GM12878 (cell line): ENCODE measurements around the gene HPCA. TPM values are rescaled to one million over a fixed set of nuclear protein-coding genes. Genes with fewer than 3 reads are reported as not detected.

Source experiments
- ATAC-seq: fragments of 200-7000 bp; cut with Tn5 transposase; 3 replicates; pipeline ENCODE4 v1.9.1; 2020; ENCODE audit warnings: mild to moderate bottlenecking, moderate library complexity
- BruUV-seq: library from RNA; stranded (reverse); fragments of 400-500 nt; replicated peaks from 2 replicates; lab custom pipeline; 2021; lab: Mats Ljungman, UMichigan
- CTCF ChIA-PET: fragments of 300-600 bp; sonication (Branson Sonifier 250); formaldehyde crosslinking; extraction: SDS; loops from one replicate; lab custom pipeline; 2021; ENCODE audit warnings: inconsistent platforms; lab: Yijun Ruan, JAX
- POLR2A ChIA-PET: fragments of 350-600 bp; formaldehyde crosslinking; extraction: SDS; loops from one replicate; lab custom pipeline; 2021; ENCODE audit warnings: inconsistent platforms; lab: Charles Lee
- RAD21 ChIA-PET: fragments of 300-600 bp; sonication (Branson Sonifier 250); formaldehyde crosslinking; loops from one replicate; lab custom pipeline; 2023; ENCODE audit warnings: antibody characterized with exemption; ENCODE audit not compliant: unreplicated experiment; lab: Charles Lee
- SMC1A ChIA-PET: fragments of 300-600 bp; sonication (Branson Sonifier 250); formaldehyde crosslinking; loops from one replicate; lab custom pipeline; 2023; ENCODE audit not compliant: unreplicated experiment, uncharacterized antibody; lab: Charles Lee
- DNase-seq: peaks from one replicate; pipeline ENCODE4 v3.0.0-alpha.2; 2011; ENCODE audit warnings: low read depth, low spot score
- FAIRE-seq: peaks from 3 replicates; lab custom pipeline; 2011; peaks lifted over from hg19 to GRCh38; lab: Jason Lieb, UNC
- H2AFZ ChIP-seq: 2 replicates; pipeline ENCODE4 v1.6.0; 2011; ENCODE audit warnings: low read depth, low read length, control low read depth; ENCODE audit not compliant: control insufficient read depth
- H3K27ac ChIP-seq: 2 replicates; pipeline ENCODE4 v1.5.1; 2011; ENCODE audit warnings: control low read depth; ENCODE audit not compliant: control insufficient read depth, insufficient read depth
- H3K27me3 ChIP-seq, 2 experiments: replicated peaks in 1 of 2; 2 replicates each; pipeline versions ENCODE4 v1.6.0 to v1.6.1; 2011; ENCODE audit warnings: low read length in 1 of 2; ENCODE audit not compliant: control insufficient read depth in 2 of 2, insufficient read depth in 2 of 2
- H3K36me3 ChIP-seq, 2 experiments: 2 replicates each; pipeline ENCODE4 v1.5.1; 2011; ENCODE audit warnings: low read length in 1 of 2; ENCODE audit not compliant: control insufficient read depth in 2 of 2, insufficient read depth in 2 of 2
- H3K4me1 ChIP-seq: 2 replicates; pipeline ENCODE4 v1.6.1; 2011; ENCODE audit warnings: mild to moderate bottlenecking, low read length, moderate library complexity, mixed read lengths; ENCODE audit not compliant: control insufficient read depth, insufficient read depth
- H3K4me2 ChIP-seq: 2 replicates; pipeline ENCODE4 v1.6.0; 2011; ENCODE audit warnings: control low read depth; ENCODE audit not compliant: control insufficient read depth, insufficient read depth
- H3K4me3 ChIP-seq: fragments of 200-600 bp; sonication (generic); 2 replicates; pipeline ENCODE4 v1.5.1; 2016
- H3K79me2 ChIP-seq: 2 replicates; pipeline ENCODE4 v1.6.0; 2011; ENCODE audit warnings: low read length; ENCODE audit not compliant: control insufficient read depth, insufficient read depth
- H3K9ac ChIP-seq: 2 replicates; pipeline ENCODE4 v1.8.0; 2011; ENCODE audit warnings: low read length, control low read depth, mixed read lengths; ENCODE audit not compliant: control insufficient read depth, insufficient read depth
- H3K9me3 ChIP-seq: replicated peaks from 3 replicates; pipeline ENCODE4 v1.5.1; 2011; ENCODE audit warnings: mild to moderate bottlenecking, low read length; ENCODE audit not compliant: control insufficient read depth, insufficient read depth
- H4K20me1 ChIP-seq: 2 replicates; pipeline ENCODE4 v1.6.0; 2011; ENCODE audit not compliant: control insufficient read depth, insufficient read depth
- BHLHE40 ChIP-seq, 2 experiments: fragments of 450-650 bp in 1 of 2; IDR thresholded peaks; 2 replicates each; pipeline ENCODE4 v1.6.1; 2011 to 2017; ENCODE audit warnings: low read depth in 2 of 2, borderline replicate concordance in 1 of 2, improper control_type of control experiment in 1 of 2, low read length in 1 of 2, mild to moderate bottlenecking in 1 of 2
- EP300 ChIP-seq, 2 experiments: fragments of 150-350 bp in 1 of 2; IDR thresholded peaks; 2 replicates each; pipeline ENCODE4 v1.6.1; 2011 to 2012; ENCODE audit warnings: low read depth in 2 of 2, low read length in 2 of 2, borderline replicate concordance in 1 of 2, improper control_type of control experiment in 1 of 2, inconsistent platforms in 1 of 2; ENCODE audit not compliant: control insufficient read depth in 1 of 2
- KDM1A ChIP-seq: fragments of 200-600 bp; sonication (generic); IDR thresholded peaks from 2 replicates; pipeline ENCODE4 v1.6.1; 2016; ENCODE audit warnings: borderline replicate concordance
- LARP7 ChIP-seq: fragments of 450-650 bp; IDR thresholded peaks from 2 replicates; pipeline ENCODE4 v1.6.1; 2017; ENCODE audit warnings: mild to moderate bottlenecking
- MXI1 ChIP-seq: fragments of 150-350 bp; IDR thresholded peaks from 2 replicates; pipeline ENCODE4 v1.6.1; 2011; ENCODE audit warnings: low read depth, mild to moderate bottlenecking, inconsistent platforms, low read length, improper control_type of control experiment
- NBN ChIP-seq: fragments of 450-650 bp; IDR thresholded peaks from 2 replicates; pipeline ENCODE4 v1.6.1; 2016
- NR2C1 ChIP-seq: fragments of 450-650 bp; IDR thresholded peaks from 2 replicates; pipeline ENCODE4 v1.6.1; 2017; ENCODE audit warnings: antibody characterized with exemption, mild to moderate bottlenecking, moderate library complexity
- NRF1 ChIP-seq: conservative IDR thresholded peaks from 2 replicates; pipeline ENCODE4 v1.6.1; 2011; ENCODE audit warnings: mild to moderate bottlenecking, low read depth, low read length, improper control_type of control experiment
- SMAD1 ChIP-seq: fragments of 450-650 bp; IDR thresholded peaks from 2 replicates; pipeline ENCODE4 v1.6.1; 2018; ENCODE audit warnings: mild to moderate bottlenecking, low read depth; ENCODE audit not compliant: partially characterized antibody
- SMAD5 ChIP-seq: IDR thresholded peaks from 2 replicates; pipeline ENCODE4 v1.6.1; 2016; ENCODE audit warnings: antibody characterized with exemption, low read depth
- SMARCA5 ChIP-seq: fragments of 450-650 bp; IDR thresholded peaks from 2 replicates; pipeline ENCODE4 v1.6.1; 2017; ENCODE audit warnings: mild to moderate bottlenecking
- SPI1 ChIP-seq: IDR thresholded peaks from 2 replicates; pipeline ENCODE4 v1.6.1; 2011; ENCODE audit warnings: low read depth, mild to moderate bottlenecking, low read length, moderate library complexity, borderline replicate concordance; ENCODE audit not compliant: insufficient read depth
- WRNIP1 ChIP-seq: IDR thresholded peaks from 2 replicates; pipeline ENCODE4 v1.6.1; 2011; ENCODE audit warnings: low read depth, low read length, improper control_type of control experiment, borderline replicate concordance
- ZNF24 ChIP-seq: fragments of 450-650 bp; IDR thresholded peaks from 2 replicates; pipeline ENCODE4 v1.6.1; 2017; ENCODE audit warnings: antibody characterized with exemption, mild to moderate bottlenecking
- WGBS: methylation state at CpG from one replicate; pipeline ENCODE4 v1.1.6; 2016; ENCODE audit warnings: low lambda C conversion rate; ENCODE audit not compliant: insufficient replicate concordance, insufficient coverage; ENCODE audit errors: missing lambda C conversion rate; 5-methylcytosine and 5-hydroxymethylcytosine counted together
- in situ Hi-C: fragments of 300-500 bp; cut with MboI; formaldehyde crosslinking; loops from 9 replicates; pipeline ENCODE4 v1.14.3; 2018; ENCODE audit warnings: mixed read lengths
- intact Hi-C: fragments of 100-400 bp; cut with micrococcal nuclease; formaldehyde crosslinking; loops from one replicate; pipeline ENCODE4 v1.14.2; 2022; ENCODE audit not compliant: unreplicated experiment
- polyA plus RNA-seq, 11 experiments: library from polyadenylated mRNA; depleted of rRNA in 4 of 11; unstranded in 6 of 11; stranded (reverse) in 5 of 11; fragments of >200 nt; fragmentation: Nextera tagmentation in 4 of 11; fragmentation: Illumina TruSeq in 1 of 11; extraction: Ambion mirVana in 4 of 11; extraction: Trizol in 1 of 11; gene quantifications; 1 replicate in 1 of 11; 2 replicates in 10 of 11; pipeline versions ENCODE4 v1.2.1 to v1.2.3, GENCODE V29; 2011 to 2016; ENCODE audit warnings: inconsistent platforms in 2 of 11, missing spikeins in 2 of 11, low read depth in 1 of 11
- total RNA-seq, 4 experiments: library from RNA; depleted of rRNA in 3 of 4; stranded (reverse); fragments of >200 nt in 3 of 4; fragmentation: Illumina TruSeq in 1 of 4; extraction: Trizol in 1 of 4; gene quantifications; 2 replicates each; pipeline versions ENCODE4 v1.2.1 to v1.2.3, GENCODE V29; 2013 to 2021
- TF ChIP-seq, protein P1 (sequence below): fragments of 450-650 bp; IDR thresholded peaks from 2 replicates; pipeline ENCODE4 v1.6.1; 2016; ENCODE audit warnings: mild to moderate bottlenecking, moderate library complexity, borderline replicate concordance

Gene HPCA
- total and polyA plus RNA-seq, 10 of the 15 experiments (the other 5 are each of a cell fraction or from before 2014, with no cell fraction given), result 0.11 TPM; not detected in 9

DNA sequence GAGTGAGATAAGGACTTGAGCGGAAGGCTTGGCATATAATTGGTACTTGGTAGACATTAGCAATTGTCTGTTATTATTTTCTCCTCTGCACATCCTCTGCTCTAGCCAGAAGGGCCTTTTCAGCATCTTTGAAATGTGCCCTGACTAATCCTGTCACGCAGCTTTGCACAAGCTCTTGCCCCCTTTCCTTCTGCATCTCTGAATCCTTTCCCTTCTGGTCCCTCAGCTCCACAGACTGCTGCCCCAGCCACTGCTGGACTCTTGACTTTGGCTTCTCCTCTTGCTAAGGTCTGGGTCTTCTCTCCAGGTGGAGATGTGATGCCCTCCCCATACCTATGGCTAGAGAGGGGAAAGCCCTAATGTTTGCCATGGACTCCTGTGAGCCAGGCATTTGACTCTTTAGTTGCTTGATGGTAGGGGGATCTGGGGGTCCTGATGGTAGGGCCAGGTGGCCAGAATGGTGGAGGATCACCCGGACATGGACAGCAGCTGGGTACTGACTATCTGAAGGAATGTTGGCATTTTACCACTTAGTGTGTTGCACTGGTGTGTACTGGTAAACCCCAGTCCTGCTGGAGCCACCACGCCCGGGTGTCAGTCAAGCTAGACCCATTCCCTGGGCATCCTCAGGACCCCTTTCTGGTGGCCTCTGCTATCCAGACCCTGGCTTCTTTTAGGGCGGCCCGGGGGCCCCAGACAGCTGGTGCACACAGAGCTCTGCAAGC, 4.4 kb downstream of the HPCA start:
- WGBS, result 29% methylated on average over 7 of the region's 7 CpGs

More for the DNA sequence above, 4.4 kb downstream of the HPCA start:
- no TSS peak for BruUV-seq
- SMC1A ChIA-PET, result interaction anchor here (0.7 to 1.5 kb wide), 2 partner anchors 8 to 168 kb away, joined by 3 read pairs; no protein-coding TSS in a partner anchor
- no peaks in the 10 kb centered on the region for H4K20me1 ChIP-seq
- H3K27ac ChIP-seq, result no peak overlapping the region
- no peak for TF ChIP-seq EP300 (IDR thresholded peaks at IDR 0.05; ENCODE audit: borderline replicate concordance in 1 of 2, control insufficient read depth in 1 of 2, low read depth in 2 of 2, low read length in 2 of 2)
- no peak for TF ChIP-seq NRF1
- no peak for TF ChIP-seq SPI1
- TF ChIP-seq NR2C1, result no peak
- TF ChIP-seq WRNIP1, result no peak
- no peak for TF ChIP-seq LARP7
- no peak for TF ChIP-seq SMAD5
- no peak for TF ChIP-seq ZNF24
- no peak for TF ChIP-seq SMAD1
- TF ChIP-seq BHLHE40 (IDR thresholded peaks at IDR 0.05; ENCODE audit: borderline replicate concordance in 1 of 2, low read depth in 2 of 2, low read length in 1 of 2), result no peak
- no peak for TF ChIP-seq MXI1
- TF ChIP-seq NBN, result no peak
- TF ChIP-seq, protein P1, sequence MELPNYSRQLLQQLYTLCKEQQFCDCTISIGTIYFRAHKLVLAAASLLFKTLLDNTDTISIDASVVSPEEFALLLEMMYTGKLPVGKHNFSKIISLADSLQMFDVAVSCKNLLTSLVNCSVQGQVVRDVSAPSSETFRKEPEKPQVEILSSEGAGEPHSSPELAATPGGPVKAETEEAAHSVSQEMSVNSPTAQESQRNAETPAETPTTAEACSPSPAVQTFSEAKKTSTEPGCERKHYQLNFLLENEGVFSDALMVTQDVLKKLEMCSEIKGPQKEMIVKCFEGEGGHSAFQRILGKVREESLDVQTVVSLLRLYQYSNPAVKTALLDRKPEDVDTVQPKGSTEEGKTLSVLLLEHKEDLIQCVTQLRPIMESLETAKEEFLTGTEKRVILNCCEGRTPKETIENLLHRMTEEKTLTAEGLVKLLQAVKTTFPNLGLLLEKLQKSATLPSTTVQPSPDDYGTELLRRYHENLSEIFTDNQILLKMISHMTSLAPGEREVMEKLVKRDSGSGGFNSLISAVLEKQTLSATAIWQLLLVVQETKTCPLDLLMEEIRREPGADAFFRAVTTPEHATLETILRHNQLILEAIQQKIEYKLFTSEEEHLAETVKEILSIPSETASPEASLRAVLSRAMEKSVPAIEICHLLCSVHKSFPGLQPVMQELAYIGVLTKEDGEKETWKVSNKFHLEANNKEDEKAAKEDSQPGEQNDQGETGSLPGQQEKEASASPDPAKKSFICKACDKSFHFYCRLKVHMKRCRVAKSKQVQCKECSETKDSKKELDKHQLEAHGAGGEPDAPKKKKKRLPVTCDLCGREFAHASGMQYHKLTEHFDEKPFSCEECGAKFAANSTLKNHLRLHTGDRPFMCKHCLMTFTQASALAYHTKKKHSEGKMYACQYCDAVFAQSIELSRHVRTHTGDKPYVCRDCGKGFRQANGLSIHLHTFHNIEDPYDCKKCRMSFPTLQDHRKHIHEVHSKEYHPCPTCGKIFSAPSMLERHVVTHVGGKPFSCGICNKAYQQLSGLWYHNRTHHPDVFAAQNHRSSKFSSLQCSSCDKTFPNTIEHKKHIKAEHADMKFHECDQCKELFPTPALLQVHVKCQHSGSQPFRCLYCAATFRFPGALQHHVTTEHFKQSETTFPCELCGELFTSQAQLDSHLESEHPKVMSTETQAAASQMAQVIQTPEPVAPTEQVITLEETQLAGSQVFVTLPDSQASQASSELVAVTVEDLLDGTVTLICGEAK, result no peak
- no peak for TF ChIP-seq SMARCA5
- no peak for TF ChIP-seq KDM1A
- TF ChIP-seq, all 136 proteins: peak for 0
- intact Hi-C loops (no loop called here), in situ Hi-C loops (no loop called here)
- Histone ChIP-seq H3K9me3 (no peaks in the 10 kb centered on the region; the same call in 2 of the 3 replicates), H3K36me3 (no peaks in the 10 kb centered on the region), H3K4me3 (no peak overlapping the region), H3K4me2 (no peak overlapping the region), H3K79me2 (no peaks in the 10 kb centered on the region), H3K4me1 (no peaks in the 10 kb centered on the region), H3K27me3 (peaks cover 14 to 18% of the 10 kb centered on the region in 2 experiments), H2AFZ (no peak overlapping the region), H3K9ac (no peak overlapping the region)
- DNase-seq, result no peak
- ChIA-PET RAD21 (interaction anchor here (1.0 to 1.3 kb wide), 2 partner anchors 164 to 178 kb away, joined by 3 to 4 read pairs; no protein-coding TSS in a partner anchor), POLR2A (no interaction called here), CTCF (interaction anchor here (0.6 to 6.5 kb wide), 3 partner anchors 15 to 181 kb away, joined by 4 to 36 read pairs (median 4); no protein-coding TSS in a partner anchor)
- ATAC-seq, result no peak
- FAIRE-seq, result no peak
